ENCODE data around the gene CYFIP1. TPM values are rescaled to one million over a fixed set of nuclear protein-coding genes. Genes with fewer than 3 reads are reported as not detected.

The CYFIP1 gene
- total RNA-seq, 2 donors from 2014 or later = 134 to 139 TPM

GRCh38 chr15:22874966-22875365, 105.2 kb downstream of the CYFIP1 start:
- Mint-ChIP-seq H3K27ac (no peak overlapping the region), H3K4me1 (peaks cover 4% of the 10 kb centered on the region), H3K4me3 (no peak overlapping the region), H3K36me3 (ENCODE audit: low read depth) (peaks cover 86% of the 10 kb centered on the region), H3K9me3 (no peaks in the 10 kb centered on the region), H3K27me3 (ENCODE audit: insufficient read depth) (no peaks in the 10 kb centered on the region)
- no peak overlapping the region for H3K9ac ChIP-seq (ENCODE audit: extremely low read depth, low read length, poor library complexity, severe bottlenecking)
- 89 to 98% methylated on average over 5 to 7 of the region's 7 CpGs for WGBS, 2 experiments (ENCODE audit: insufficient coverage in 1 of 2, insufficient read length in 1 of 2)
- no peak overlapping the region for H3K27ac ChIP-seq (ENCODE audit: low read depth, low read length)
- no peaks in the 10 kb centered on the region for H3K27me3 ChIP-seq (ENCODE audit: control insufficient read depth, insufficient read depth, low read length, poor library complexity, severe bottlenecking)
- TF ChIP-seq CTCF (conservative IDR thresholded peaks at IDR 0.05) = no peak
- peaks cover 11% of the 10 kb centered on the region for H3K9me3 ChIP-seq (ENCODE audit: control insufficient read depth, low read length)
- no peaks in the 10 kb centered on the region for H3K4me1 ChIP-seq (ENCODE audit: control insufficient read depth, insufficient read depth, low read length)
- no peak for DNase-seq
- H3K4me3 ChIP-seq (ENCODE audit: low read length) = no peak overlapping the region
- H3K36me3 ChIP-seq (ENCODE audit: control insufficient read depth, insufficient read depth, low read length) = peaks cover 81% of the 10 kb centered on the region

GRCh38 chr15:22874256-22874655, 105.9 kb downstream of the CYFIP1 start:
- H3K36me3 ChIP-seq (ENCODE audit: control insufficient read depth, insufficient read depth, low read length) = peaks cover 85% of the 10 kb centered on the region
- Mint-ChIP-seq H3K9me3 (no peaks in the 10 kb centered on the region), H3K4me1 (peaks cover 4% of the 10 kb centered on the region), H3K36me3 (ENCODE audit: low read depth) (peaks cover 87% of the 10 kb centered on the region), H3K27me3 (ENCODE audit: insufficient read depth) (no peaks in the 10 kb centered on the region), H3K4me3 (no peak overlapping the region), H3K27ac (no peak overlapping the region)
- peaks cover 11% of the 10 kb centered on the region for H3K9me3 ChIP-seq (ENCODE audit: control insufficient read depth, low read length)
- no peak overlapping the region for H3K9ac ChIP-seq (ENCODE audit: extremely low read depth, low read length, poor library complexity, severe bottlenecking)
- TF ChIP-seq CTCF (conservative IDR thresholded peaks at IDR 0.05) = no peak
- 91 to 100% methylated on average over 6 to 8 of the region's 8 CpGs for WGBS, 2 experiments (ENCODE audit: insufficient coverage in 1 of 2, insufficient read length in 1 of 2)
- no peaks in the 10 kb centered on the region for H3K4me1 ChIP-seq (ENCODE audit: control insufficient read depth, insufficient read depth, low read length)
- no peaks in the 10 kb centered on the region for H3K27me3 ChIP-seq (ENCODE audit: control insufficient read depth, insufficient read depth, low read length, poor library complexity, severe bottlenecking)
- H3K27ac ChIP-seq (ENCODE audit: low read depth, low read length) = no peak overlapping the region
- DNase-seq = no peak
- H3K4me3 ChIP-seq (ENCODE audit: low read length) = no peak overlapping the region

- Mint-ChIP-seq H3K36me3 (ENCODE audit: low read depth) (peaks cover 87% of the 10 kb centered on the region), H3K4me1 (peaks cover 4% of the 10 kb centered on the region), H3K27ac (peak overlapping the region; percentile 87), H3K27me3 (ENCODE audit: insufficient read depth) (no peaks in the 10 kb centered on the region), H3K4me3 (no peak overlapping the region), H3K9me3 (no peaks in the 10 kb centered on the region)
- no peak for TF ChIP-seq CTCF (conservative IDR thresholded peaks at IDR 0.05)
- H3K4me1 ChIP-seq (ENCODE audit: control insufficient read depth, insufficient read depth, low read length) = no peaks in the 10 kb centered on the region
- no peak overlapping the region for H3K4me3 ChIP-seq (ENCODE audit: low read length)
- no peaks in the 10 kb centered on the region for H3K27me3 ChIP-seq (ENCODE audit: control insufficient read depth, insufficient read depth, low read length, poor library complexity, severe bottlenecking)
- no peak overlapping the region for H3K9ac ChIP-seq (ENCODE audit: extremely low read depth, low read length, poor library complexity, severe bottlenecking)
- H3K36me3 ChIP-seq (ENCODE audit: control insufficient read depth, insufficient read depth, low read length) = peaks cover 87% of the 10 kb centered on the region
- H3K27ac ChIP-seq (ENCODE audit: low read depth, low read length) = no peak overlapping the region
- WGBS, 2 experiments (ENCODE audit: insufficient coverage in 1 of 2, insufficient read length in 1 of 2) = 93 to 100% methylated on average over 2 to 9 of the region's 9 CpGs
- no peak for DNase-seq
- peaks cover 11% of the 10 kb centered on the region for H3K9me3 ChIP-seq (ENCODE audit: control insufficient read depth, low read length)
These were observed 106.3 kb downstream of the CYFIP1 start for GRCh38 chr15:22873841-22874240.
